Endothelial cell of umbilical vein (primary cell): Measurements from ENCODE around the gene LRTM2.

Experiments used
- EZH2 ChIP-seq: IDR thresholded peaks from 2 replicates; pipeline ENCODE4 v1.6.1; 2012; ENCODE audit warnings: borderline replicate concordance, low read depth, mild to moderate bottlenecking, moderate library complexity, low read length, inconsistent platforms; ENCODE audit not compliant: severe bottlenecking
- GATA2 ChIP-seq: IDR thresholded peaks from 2 replicates; pipeline ENCODE4 v1.7.0; 2011; ENCODE audit warnings: low read depth, mild to moderate bottlenecking, moderate library complexity, mixed read lengths, low read length; ENCODE audit not compliant: insufficient read length, insufficient read depth
- JUN ChIP-seq: IDR thresholded peaks from 2 replicates; pipeline ENCODE4 v1.6.1; 2011; ENCODE audit warnings: borderline replicate concordance, low read depth; ENCODE audit not compliant: insufficient read length, insufficient read depth
- MYC ChIP-seq: IDR thresholded peaks from one replicate; pipeline ENCODE4 v1.6.1; 2011; ENCODE audit warnings: mild to moderate bottlenecking, low read depth, low read length
- POLR2A ChIP-seq: IDR thresholded peaks from 2 replicates; pipeline ENCODE4 v1.6.1; 2012; ENCODE audit warnings: low read depth, mild to moderate bottlenecking, control low read depth, low read length
- POLR2AphosphoS5 ChIP-seq: IDR thresholded peaks from 2 replicates; pipeline ENCODE4 v1.6.1; 2012; ENCODE audit warnings: low read depth, mild to moderate bottlenecking, control low read depth, low read length, moderate library complexity; ENCODE audit not compliant: insufficient read depth
- TF ChIP-seq, protein P1 (sequence below), 2 donors: IDR thresholded peaks; 1 replicate in 1 of 2; 2 replicates in 1 of 2; pipeline ENCODE4 v1.5.1; 2011; ENCODE audit warnings: low read length in 2 of 2, mild to moderate bottlenecking in 2 of 2, moderate library complexity in 2 of 2, control low read depth in 1 of 2, inconsistent platforms in 1 of 2, low read depth in 1 of 2; ENCODE audit not compliant: insufficient read depth in 1 of 2; ENCODE audit errors: extremely low read depth in 1 of 2
- TF ChIP-seq, protein P2 (sequence below): IDR thresholded peaks from 2 replicates; pipeline ENCODE4 v1.6.1; 2011; ENCODE audit not compliant: insufficient read depth, insufficient read length

DNA sequence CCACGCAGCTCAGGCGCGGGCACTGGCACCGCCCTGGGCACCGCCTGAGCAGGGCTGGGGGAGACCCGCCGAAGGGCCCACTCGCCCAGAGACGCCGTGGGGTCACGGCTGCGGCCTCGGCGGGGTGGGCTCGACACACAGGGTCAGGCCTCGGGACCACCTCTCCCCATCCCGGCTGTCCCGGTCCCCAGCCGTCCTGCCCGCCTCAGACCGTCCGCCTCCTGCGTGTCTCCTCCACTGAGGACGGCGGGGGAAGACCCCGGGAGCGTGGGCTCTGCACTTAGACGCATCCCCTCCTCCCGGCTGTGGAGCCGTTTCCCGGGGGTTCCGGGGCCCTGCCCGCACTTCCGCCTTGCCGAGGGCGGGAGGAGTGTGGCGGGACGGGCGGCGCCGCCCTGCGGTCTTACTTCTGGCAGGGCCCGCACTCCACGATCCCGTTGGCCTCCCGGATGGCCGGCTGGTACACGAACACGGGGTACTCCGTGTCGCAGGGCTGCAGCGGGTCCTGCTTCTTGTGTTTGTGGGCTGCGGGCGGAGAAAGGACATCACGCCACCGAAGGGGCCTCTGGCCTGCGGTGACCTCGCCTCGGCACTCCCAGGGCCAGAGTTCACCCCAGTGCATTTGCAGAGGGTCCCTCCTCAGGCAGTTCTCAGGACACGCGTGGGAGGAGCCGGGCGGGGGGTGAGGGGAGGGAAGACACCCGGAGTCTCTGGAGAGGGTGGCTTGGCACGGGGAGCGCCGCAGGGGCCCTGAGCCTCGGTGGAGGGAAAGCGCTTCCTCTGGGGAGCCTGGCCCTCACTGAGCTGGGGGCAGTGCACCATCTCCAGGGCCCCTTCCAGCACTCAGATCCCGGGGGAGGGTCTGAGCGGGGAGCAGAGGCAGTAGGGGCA lies 23.1 kb upstream of the LRTM2 start:
- TF ChIP-seq, protein P1, sequence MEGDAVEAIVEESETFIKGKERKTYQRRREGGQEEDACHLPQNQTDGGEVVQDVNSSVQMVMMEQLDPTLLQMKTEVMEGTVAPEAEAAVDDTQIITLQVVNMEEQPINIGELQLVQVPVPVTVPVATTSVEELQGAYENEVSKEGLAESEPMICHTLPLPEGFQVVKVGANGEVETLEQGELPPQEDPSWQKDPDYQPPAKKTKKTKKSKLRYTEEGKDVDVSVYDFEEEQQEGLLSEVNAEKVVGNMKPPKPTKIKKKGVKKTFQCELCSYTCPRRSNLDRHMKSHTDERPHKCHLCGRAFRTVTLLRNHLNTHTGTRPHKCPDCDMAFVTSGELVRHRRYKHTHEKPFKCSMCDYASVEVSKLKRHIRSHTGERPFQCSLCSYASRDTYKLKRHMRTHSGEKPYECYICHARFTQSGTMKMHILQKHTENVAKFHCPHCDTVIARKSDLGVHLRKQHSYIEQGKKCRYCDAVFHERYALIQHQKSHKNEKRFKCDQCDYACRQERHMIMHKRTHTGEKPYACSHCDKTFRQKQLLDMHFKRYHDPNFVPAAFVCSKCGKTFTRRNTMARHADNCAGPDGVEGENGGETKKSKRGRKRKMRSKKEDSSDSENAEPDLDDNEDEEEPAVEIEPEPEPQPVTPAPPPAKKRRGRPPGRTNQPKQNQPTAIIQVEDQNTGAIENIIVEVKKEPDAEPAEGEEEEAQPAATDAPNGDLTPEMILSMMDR (IDR thresholded peaks at IDR 0.05; ENCODE audit: extremely low read depth in 1 of 2, insufficient read depth in 1 of 2, low read depth in 1 of 2, low read length in 2 of 2) = no peak
- TF ChIP-seq GATA2 (no peak), POLR2A (no peak), POLR2AphosphoS5 (no peak), MYC (no peak), EZH2 (no peak), JUN (no peak)
- TF ChIP-seq, protein P2, sequence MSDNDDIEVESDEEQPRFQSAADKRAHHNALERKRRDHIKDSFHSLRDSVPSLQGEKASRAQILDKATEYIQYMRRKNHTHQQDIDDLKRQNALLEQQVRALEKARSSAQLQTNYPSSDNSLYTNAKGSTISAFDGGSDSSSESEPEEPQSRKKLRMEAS = no peak
